Activated T-helper 17 cell treated with anti-CD3 and anti-CD28 coated beads, Interleukin-2, amount 50 U/mL, for 72 hours (primary cell): ENCODE measurements around the gene MEIOSIN. TPM values are rescaled to one million over a fixed set of nuclear protein-coding genes. Genes with fewer than 3 reads are reported as not detected.

Experiments
- ATAC-seq: fragments of 150-1000 bp; cut with Tn5 transposase; replicated peaks from 2 replicates; pipeline ENCODE4 v1.10.0; 2021; ENCODE audit warnings: mild to moderate bottlenecking, moderate library complexity
- H3K27ac Mint-ChIP-seq: one replicate; pipeline ENCODE4 v1.8.0; 2022; ENCODE audit warnings: mixed read lengths
- H3K27me3 Mint-ChIP-seq: one replicate; pipeline ENCODE4 v1.8.0; 2022; ENCODE audit warnings: mixed read lengths
- H3K36me3 Mint-ChIP-seq: one replicate; pipeline ENCODE4 v1.8.0; 2022; ENCODE audit warnings: low read depth, mild to moderate bottlenecking, mixed read lengths
- H3K4me1 Mint-ChIP-seq: one replicate; pipeline ENCODE4 v1.8.0; 2022; ENCODE audit warnings: mixed read lengths
- H3K4me3 Mint-ChIP-seq: one replicate; pipeline ENCODE4 v1.8.0; 2022; ENCODE audit warnings: mild to moderate bottlenecking, mixed read lengths
- H3K9me3 Mint-ChIP-seq: one replicate; pipeline ENCODE4 v1.8.0; 2022; ENCODE audit warnings: mixed read lengths
- total RNA-seq, 2 donors: library from RNA; stranded (reverse); gene quantifications; one replicate each; pipeline ENCODE4 v1.2.3, GENCODE V29; 2022

The MEIOSIN gene
- total RNA-seq, 2 donors from 2014 or later: 0.37 TPM; not detected in 1

- no peaks in the 10 kb centered on the region for H3K36me3 Mint-ChIP-seq
- no peak overlapping the region for H3K4me3 Mint-ChIP-seq
- H3K27me3 Mint-ChIP-seq: peaks cover 6% of the 10 kb centered on the region
- peaks cover 3% of the 10 kb centered on the region for H3K4me1 Mint-ChIP-seq
- no peak overlapping the region for H3K27ac Mint-ChIP-seq
- ATAC-seq: no peak
- no peaks in the 10 kb centered on the region for H3K9me3 Mint-ChIP-seq
These were observed 72.5 kb downstream of the MEIOSIN start for GRCh38 chr19:45805719-45806118.

DNA sequence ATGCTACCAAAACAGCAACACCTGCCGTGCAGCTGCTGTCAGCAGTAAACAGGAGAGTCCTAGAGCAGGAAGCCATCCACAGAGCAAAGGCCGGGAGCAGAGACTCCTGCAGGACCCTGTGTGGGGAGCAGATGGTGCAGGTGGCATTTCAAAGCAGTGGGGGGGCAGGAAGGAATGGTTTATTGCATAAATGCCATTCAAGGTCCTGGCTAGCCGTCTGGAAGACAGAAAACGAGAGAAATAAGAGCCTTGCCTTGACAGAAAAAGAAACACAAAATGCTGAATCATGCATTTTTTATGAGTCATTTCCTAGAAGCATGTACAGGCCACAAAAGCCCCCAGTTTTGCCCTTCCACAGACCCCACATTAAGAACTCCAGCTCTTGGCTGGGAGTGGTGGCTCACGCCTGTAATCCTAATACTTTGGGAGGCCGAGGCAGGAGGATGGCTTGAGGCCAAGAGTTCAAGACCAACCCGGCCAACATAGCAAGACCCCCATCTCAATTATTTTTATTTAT lies 76.5 kb downstream of the MEIOSIN start:
- H3K27ac Mint-ChIP-seq: no peak overlapping the region
- no peaks in the 10 kb centered on the region for H3K9me3 Mint-ChIP-seq
- no peak overlapping the region for H3K4me3 Mint-ChIP-seq
- no peaks in the 10 kb centered on the region for H3K36me3 Mint-ChIP-seq
- ATAC-seq: no peak
- no peaks in the 10 kb centered on the region for H3K27me3 Mint-ChIP-seq
- H3K4me1 Mint-ChIP-seq: peaks cover 3% of the 10 kb centered on the region

- no peaks in the 10 kb centered on the region for H3K27me3 Mint-ChIP-seq
- H3K4me3 Mint-ChIP-seq: no peak overlapping the region
- H3K9me3 Mint-ChIP-seq: no peaks in the 10 kb centered on the region
These were observed 79.1 kb downstream of the MEIOSIN start for GRCh38 chr19:45812297-45812696.

More at GRCh38 chr19:45812297-45812696, 79.1 kb downstream of the MEIOSIN start:
- H3K36me3 Mint-ChIP-seq: peaks cover 10% of the 10 kb centered on the region
- no peak overlapping the region for H3K27ac Mint-ChIP-seq
- peaks cover 3% of the 10 kb centered on the region for H3K4me1 Mint-ChIP-seq
- no peak for ATAC-seq

Other genes starting within 250 kb of the MEIOSIN start
- 1 to 10 TPM; 5.3 to 8.6 TPM for gene RTN2, start 236.4 kb upstream of the MEIOSIN start, total RNA-seq
- 1 to 10 TPM; 4.3 to 5.2 TPM for gene PPM1N, start 235.0 kb upstream of the MEIOSIN start, total RNA-seq
- 100 to 1,000 TPM; 151 to 196 TPM for gene VASP, start 226.0 kb upstream of the MEIOSIN start, total RNA-seq
- gene OPA3, start 148.6 kb upstream of the MEIOSIN start, total RNA-seq: 10 to 100 TPM; 18.7 to 20.6 TPM
- under 1 TPM in 1 of 2 donors, not detected in 1; 0.13 TPM for gene GPR4, start 131.2 kb upstream of the MEIOSIN start, total RNA-seq
- gene EML2, start 94.0 kb upstream of the MEIOSIN start, total RNA-seq: 100 to 1,000 TPM; 117 to 184 TPM
- 10 to 100 TPM in 1 of 2 donors, 1 to 10 TPM in 1; 7.5 to 32.3 TPM for gene GIPR, start 65.2 kb upstream of the MEIOSIN start, total RNA-seq
- gene SNRPD2, start 41.5 kb upstream of the MEIOSIN start, total RNA-seq: 100 to 1,000 TPM; 544 to 752 TPM
- 10 to 100 TPM; 13.6 to 15.5 TPM for gene QPCTL, start 40.8 kb upstream of the MEIOSIN start, total RNA-seq
- 10 to 100 TPM; 39.4 to 44.3 TPM for gene FBXO46, start 2.5 kb upstream of the MEIOSIN start, total RNA-seq
- 1 to 10 TPM; 1.2 to 2.4 TPM for gene SIX5, start 35.8 kb downstream of the MEIOSIN start, total RNA-seq
- 10 to 100 TPM; 18.1 to 24.6 TPM for gene DMPK, start 49.1 kb downstream of the MEIOSIN start, total RNA-seq
- gene DMWD, start 59.4 kb downstream of the MEIOSIN start, total RNA-seq: 10 to 100 TPM; 33.1 to 38.9 TPM
- under 1 TPM; 0.26 to 0.40 TPM for gene RSPH6A, start 81.9 kb downstream of the MEIOSIN start, total RNA-seq
- 100 to 1,000 TPM in 1 of 2 donors, 10 to 100 TPM in 1; 98.2 to 122 TPM for gene SYMPK, start 129.7 kb downstream of the MEIOSIN start, total RNA-seq
- 1 to 10 TPM in 1 of 2 donors, under 1 TPM in 1; 0.32 to 1.9 TPM for gene FOXA3, start 130.9 kb downstream of the MEIOSIN start, total RNA-seq
- gene IRF2BP1, start 152.7 kb downstream of the MEIOSIN start, total RNA-seq: 10 to 100 TPM; 13.5 to 16.4 TPM
- gene MYPOP, start 169.2 kb downstream of the MEIOSIN start, total RNA-seq: 1 to 10 TPM; 7.4 to 7.6 TPM
- gene NANOS2, start 181.3 kb downstream of the MEIOSIN start, total RNA-seq: not detected
- under 1 TPM in 1 of 2 donors, not detected in 1; 0.03 TPM for gene NOVA2, start 240.4 kb downstream of the MEIOSIN start, total RNA-seq